NCI-H748 (cell line): ENCODE data around the gene METTL8.
"Not testable (repeated sequence)": the region's sequence is repeated elsewhere in the genome, so short reads cannot be mapped to it uniquely, and the experiment has no call there.

Source experiments
- DNase-seq: peaks from one replicate; lab custom pipeline; 2025; ENCODE audit not compliant: unreplicated experiment; lab: John Stamatoyannopoulos, UW

Gene METTL8

GRCh38 chr2:171402906-171403580, 30.7 kb downstream of the METTL8 start:
- DNase-seq = no peak

GRCh38 chr2:171401947-171402346, 31.8 kb downstream of the METTL8 start:
- no peak for DNase-seq

- no peak for DNase-seq
Measured at GRCh38 chr2:171400395-171400794, 33.4 kb downstream of the METTL8 start.

GRCh38 chr2:171399292-171399691, 34.5 kb downstream of the METTL8 start:
- DNase-seq = no peak

GRCh38 chr2:171394164-171394740, 39.5 kb downstream of the METTL8 start:
- no peak for DNase-seq

- no peak for DNase-seq
Measured at GRCh38 chr2:171393487-171393886, 40.3 kb downstream of the METTL8 start.

- no peak for DNase-seq
Measured at GRCh38 chr2:171391532-171391931, 42.3 kb downstream of the METTL8 start.

GRCh38 chr2:171390941-171391516, 42.8 kb downstream of the METTL8 start:
- no peak for DNase-seq

GRCh38 chr2:171389780-171390179, 44.0 kb downstream of the METTL8 start:
- DNase-seq = no peak

- DNase-seq = no peak
Measured at GRCh38 chr2:171389325-171389724, 44.5 kb downstream of the METTL8 start.

- no peak for DNase-seq
Measured at GRCh38 chr2:171387052-171387451, 46.7 kb downstream of the METTL8 start.

GRCh38 chr2:171386627-171387026, 47.2 kb downstream of the METTL8 start:
- DNase-seq = peak; percentile 37

GRCh38 chr2:171383134-171383533, 50.7 kb downstream of the METTL8 start:
- no peak for DNase-seq

- not testable (repeated sequence) for DNase-seq
Measured at GRCh38 chr2:171382175-171382574, 51.6 kb downstream of the METTL8 start.

- DNase-seq = not testable (repeated sequence)
Measured at GRCh38 chr2:171377852-171378251, 55.9 kb downstream of the METTL8 start.

GRCh38 chr2:171367692-171368091, 66.1 kb downstream of the METTL8 start:
- DNase-seq = no peak

- DNase-seq = no peak
Measured at GRCh38 chr2:171365778-171366177, 68.0 kb downstream of the METTL8 start.

GRCh38 chr2:171365232-171365631, 68.6 kb downstream of the METTL8 start:
- no peak for DNase-seq

- no peak for DNase-seq
Measured at GRCh38 chr2:171362396-171362795, 71.4 kb downstream of the METTL8 start.

GRCh38 chr2:171360905-171361304, 72.9 kb downstream of the METTL8 start:
- DNase-seq = no peak

- not testable (repeated sequence) for DNase-seq
Measured at GRCh38 chr2:171353746-171354145, 80.0 kb downstream of the METTL8 start.

- DNase-seq = no peak
Measured at GRCh38 chr2:171348056-171348455, 85.7 kb downstream of the METTL8 start.
